GM23338 (cell line): Measurements from ENCODE around the gene CDC14B. TPM values are rescaled to one million over a fixed set of nuclear protein-coding genes. Genes with fewer than 3 reads are reported as not detected.
A peak's percentile ranks its signal among the peaks of the same experiment; 100 is the strongest.
"Not testable (repeated sequence)": the region's sequence is repeated elsewhere in the genome, so short reads cannot be mapped to it uniquely, and the experiment has no call there.

Experiments used
- ATAC-seq: fragments of 200-7000 bp; cut with Tn5 transposase; 3 replicates; pipeline ENCODE4 v1.9.1; 2020
- DNase-seq: peaks from one replicate; pipeline ENCODE4 v3.0.0-alpha.2; 2015; ENCODE audit warnings: low spot score
- H2AFZ ChIP-seq: fragments of 200-600 bp; sonication (generic); 2 replicates; pipeline ENCODE4 v1.8.0; 2016; ENCODE audit warnings: antibody characterized with exemption, mild to moderate bottlenecking, moderate library complexity
- H3F3A ChIP-seq: fragments of 200-600 bp; sonication (generic); replicated peaks from 2 replicates; pipeline ENCODE4 v1.8.0; 2017; ENCODE audit warnings: antibody characterized with exemption, mixed run types, low read depth
- H3K27ac ChIP-seq: fragments of 200-600 bp; sonication (generic); 2 replicates; pipeline ENCODE4 v1.6.1; 2016; ENCODE audit warnings: low read depth
- H3K27me3 ChIP-seq: fragments of 200-600 bp; sonication (generic); 2 replicates; pipeline ENCODE4 v1.8.0; 2016; ENCODE audit warnings: mild to moderate bottlenecking, mixed run types, moderate library complexity; ENCODE audit not compliant: insufficient read depth
- H3K36me3 ChIP-seq: fragments of 200-600 bp; sonication (generic); 2 replicates; pipeline ENCODE4 v1.8.0; 2016; ENCODE audit warnings: mild to moderate bottlenecking; ENCODE audit not compliant: insufficient read depth
- H3K4me1 ChIP-seq: fragments of 200-600 bp; sonication (generic); 2 replicates; pipeline ENCODE4 v1.8.0; 2016; ENCODE audit warnings: mild to moderate bottlenecking, moderate library complexity; ENCODE audit not compliant: insufficient read depth
- H3K4me2 ChIP-seq: fragments of 200-600 bp; sonication (generic); 2 replicates; pipeline ENCODE4 v1.7.1; 2017; ENCODE audit warnings: mixed run types
- H3K4me3 ChIP-seq: fragments of 200-600 bp; sonication (generic); 2 replicates; pipeline ENCODE4 v1.6.1; 2016; ENCODE audit warnings: mixed run types
- H3K79me2 ChIP-seq: fragments of 200-600 bp; sonication (generic); replicated peaks from 2 replicates; pipeline ENCODE4 v1.8.0; 2017; ENCODE audit warnings: mild to moderate bottlenecking; ENCODE audit not compliant: insufficient read depth
- H3K9me2 ChIP-seq: fragments of 200-600 bp; sonication (generic); 2 replicates; pipeline ENCODE4 v1.8.0; 2017; ENCODE audit not compliant: insufficient read depth
- H4K20me1 ChIP-seq: fragments of 200-600 bp; sonication (generic); replicated peaks from 2 replicates; pipeline ENCODE4 v1.8.0; 2017; ENCODE audit warnings: mild to moderate bottlenecking; ENCODE audit not compliant: insufficient read depth
- H3K27ac Mint-ChIP-seq: 2 replicates; pipeline ENCODE4 v1.8.0; 2020; ENCODE audit warnings: inconsistent platforms, mild to moderate bottlenecking, moderate library complexity, mixed read lengths
- H3K27me3 Mint-ChIP-seq: 3 replicates; pipeline ENCODE4 v1.8.0; 2022; ENCODE audit warnings: low read depth, mild to moderate bottlenecking, moderate library complexity, mixed read lengths, inconsistent platforms; ENCODE audit not compliant: insufficient read depth, poor library complexity
- H3K36me3 Mint-ChIP-seq: 3 replicates; pipeline ENCODE4 v1.8.0; 2021; ENCODE audit warnings: low read depth, mild to moderate bottlenecking, inconsistent platforms, moderate library complexity, mixed read lengths
- H3K4me1 Mint-ChIP-seq: 3 replicates; pipeline ENCODE4 v1.8.0; 2020; ENCODE audit warnings: mild to moderate bottlenecking, inconsistent platforms, mixed read lengths
- H3K4me3 Mint-ChIP-seq: 3 replicates; pipeline ENCODE4 v1.8.0; 2021; ENCODE audit warnings: moderate library complexity, mild to moderate bottlenecking, inconsistent platforms, mixed read lengths
- H3K9me3 Mint-ChIP-seq: 3 replicates; pipeline ENCODE4 v1.8.0; 2020; ENCODE audit warnings: moderate library complexity, mild to moderate bottlenecking, inconsistent platforms, mixed read lengths
- CTCF ChIP-seq, 2 experiments: fragments of 200-600 bp in 1 of 2; sonication (generic) in 1 of 2; conservative IDR thresholded peaks; 2 replicates each; pipeline versions ENCODE4 v1.5.1 to v1.6.1; 2016 to 2017; ENCODE audit warnings: antibody characterized with exemption in 2 of 2, low read depth in 2 of 2, mild to moderate bottlenecking in 2 of 2, moderate library complexity in 1 of 2
- EZH2 ChIP-seq: fragments of 200-600 bp; sonication (generic); IDR thresholded peaks from one replicate; pipeline ENCODE4 v1.8.0; 2017; ENCODE audit warnings: antibody characterized with exemption, mild to moderate bottlenecking, low read depth; ENCODE audit not compliant: unreplicated experiment
- EZH2phosphoT487 ChIP-seq: fragments of 200-600 bp; sonication (generic); IDR thresholded peaks from one replicate; pipeline ENCODE4 v1.8.1; 2018; ENCODE audit warnings: antibody characterized with exemption; ENCODE audit not compliant: unreplicated experiment
- JUNB ChIP-seq: IDR thresholded peaks from one replicate; pipeline ENCODE4 v1.6.1; 2016; ENCODE audit warnings: antibody characterized with exemption; ENCODE audit not compliant: unreplicated experiment
- POLR2AphosphoS5 ChIP-seq: IDR thresholded peaks from 2 replicates; pipeline ENCODE4 v1.6.1; 2016; ENCODE audit warnings: antibody characterized with exemption, low read depth
- REST ChIP-seq: IDR thresholded peaks from one replicate; pipeline ENCODE4 v1.6.1; 2018; ENCODE audit warnings: antibody characterized with exemption; ENCODE audit not compliant: unreplicated experiment
- ZNF114 ChIP-seq: fragments of 250-450 bp; sonication (Bioruptor Pico); IDR thresholded peaks from 2 replicates; pipeline ENCODE4 v1.5.0; 2020; ENCODE audit warnings: mild to moderate bottlenecking, moderate library complexity
- ZNF331 ChIP-seq: fragments of 250-450 bp; sonication (Bioruptor Pico); IDR thresholded peaks from 2 replicates; pipeline ENCODE4 v1.5.0; 2020; ENCODE audit warnings: low read depth, mild to moderate bottlenecking, moderate library complexity
- polyA plus RNA-seq: library from polyadenylated mRNA; unstranded; fragments of >200 nt; fragmentation: Nextera tagmentation; extraction: Ambion mirVana; gene quantifications from 2 replicates; pipeline ENCODE4 v1.2.1, GENCODE V29; 2016
- total RNA-seq: library from RNA; depleted of rRNA; stranded (reverse); fragments of >200 nt; shearing (Covaris generic); gene quantifications from 2 replicates; pipeline ENCODE4 v1.2.3, GENCODE V29; 2014

CDC14B gene
- total and polyA plus RNA-seq, 2 experiments from 2014 or later: 12.2 to 52.1 TPM

GRCh38 chr9:96503918-96504317 is 115.7 kb downstream of the CDC14B start (continued):
- TF ChIP-seq EZH2phosphoT487: no peak
- TF ChIP-seq JUNB: no peak
- TF ChIP-seq REST: no peak

- H3K36me3 ChIP-seq, H3K4me3 Mint-ChIP-seq, DNase-seq, H3K27me3 ChIP-seq, H3K4me3 ChIP-seq, H2AFZ ChIP-seq, H3K36me3 Mint-ChIP-seq, H3K9me2 ChIP-seq, H3F3A ChIP-seq, H3K79me2 ChIP-seq, H3K27me3 Mint-ChIP-seq, H4K20me1 ChIP-seq, H3K9me3 Mint-ChIP-seq: not testable (repeated sequence)
- peak overlapping the region; percentile 35 for H3K4me2 ChIP-seq
- H3K4me1 Mint-ChIP-seq: peaks cover 42% of the 10 kb centered on the region
- peak overlapping the region; percentile 11 for H3K27ac ChIP-seq
- H3K27ac Mint-ChIP-seq: peak overlapping the region; percentile 10; the same call in 1 of the 2 replicates
- peaks cover 38% of the 10 kb centered on the region for H3K4me1 ChIP-seq
- ATAC-seq: peak; percentile 19; the same call in 1 of the 3 replicates
Observed at GRCh38 chr9:96503374-96503748, 116.3 kb downstream of the CDC14B start.

- 0 out of 2 replicates have a peak, but pooled peaks cover 2% of the 10 kb centered on the region for H3F3A ChIP-seq
- Mint-ChIP-seq H3K9me3 (no peaks in the 10 kb centered on the region), H3K36me3 (peaks cover 4% of the 10 kb centered on the region; the same call in 1 of the 3 replicates), H3K27ac (peak overlapping the region; percentile 91), H3K4me3 (no peak overlapping the region; the same call in 2 of the 3 replicates), H3K4me1 (peaks cover 44% of the 10 kb centered on the region), H3K27me3 (peaks cover 8% of the 10 kb centered on the region)
- no peak overlapping the region for H3K4me3 ChIP-seq
- H3K27me3 ChIP-seq: no peaks in the 10 kb centered on the region
- H3K4me1 ChIP-seq: peaks cover 36% of the 10 kb centered on the region
- no peaks in the 10 kb centered on the region for H3K36me3 ChIP-seq
- H2AFZ ChIP-seq: no peak overlapping the region
- peak overlapping the region; percentile 35 for H3K4me2 ChIP-seq
- DNase-seq (no peak), ATAC-seq (no peak)
- no peaks in the 10 kb centered on the region for H3K9me2 ChIP-seq
- H3K27ac ChIP-seq: peak overlapping the region; percentile 11; the same call in 1 of the 2 replicates
- no peaks in the 10 kb centered on the region for H3K79me2 ChIP-seq
- H4K20me1 ChIP-seq: no peaks in the 10 kb centered on the region
- TF ChIP-seq ZNF331 (CRISPR knock-in tag) (no peak), ZNF114 (CRISPR knock-in tag) (no peak), EZH2 (no peak), JUNB (no peak), POLR2AphosphoS5 (no peak), CTCF (conservative IDR thresholded peaks at IDR 0.05; ENCODE audit: low read depth in 2 of 2) (no peak)
Observed at GRCh38 chr9:96502539-96503373, 116.9 kb downstream of the CDC14B start.
